Measurements from ENCODE around the gene NCK2. TPM values are rescaled to one million over a fixed set of nuclear protein-coding genes. Genes with fewer than 3 reads are reported as not detected.

NCK2 gene
- total and polyA plus RNA-seq, 12 donors: 18.5 to 45.1 (median 29.0) TPM

DNA sequence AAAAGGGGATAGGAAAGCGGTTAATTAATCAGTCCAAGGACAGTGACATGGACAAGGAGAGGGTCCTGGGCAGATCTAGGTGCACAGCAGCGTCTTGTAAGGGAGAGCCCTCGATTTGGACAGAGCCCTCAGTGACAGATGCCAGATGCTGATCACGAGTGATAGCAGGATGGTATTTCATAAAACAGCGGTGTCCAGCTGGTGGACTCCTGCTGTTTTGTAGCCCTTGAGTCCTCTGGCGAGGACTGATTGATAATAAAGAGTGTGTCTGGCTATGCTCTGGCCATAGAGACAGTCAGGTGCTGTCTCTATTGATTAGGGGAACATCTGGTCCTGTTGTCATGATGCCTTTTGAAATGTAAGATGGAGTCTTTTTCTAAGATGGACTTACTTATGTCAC, 180.7 kb downstream of the NCK2 start:
- ATAC-seq: no peak

DNA sequence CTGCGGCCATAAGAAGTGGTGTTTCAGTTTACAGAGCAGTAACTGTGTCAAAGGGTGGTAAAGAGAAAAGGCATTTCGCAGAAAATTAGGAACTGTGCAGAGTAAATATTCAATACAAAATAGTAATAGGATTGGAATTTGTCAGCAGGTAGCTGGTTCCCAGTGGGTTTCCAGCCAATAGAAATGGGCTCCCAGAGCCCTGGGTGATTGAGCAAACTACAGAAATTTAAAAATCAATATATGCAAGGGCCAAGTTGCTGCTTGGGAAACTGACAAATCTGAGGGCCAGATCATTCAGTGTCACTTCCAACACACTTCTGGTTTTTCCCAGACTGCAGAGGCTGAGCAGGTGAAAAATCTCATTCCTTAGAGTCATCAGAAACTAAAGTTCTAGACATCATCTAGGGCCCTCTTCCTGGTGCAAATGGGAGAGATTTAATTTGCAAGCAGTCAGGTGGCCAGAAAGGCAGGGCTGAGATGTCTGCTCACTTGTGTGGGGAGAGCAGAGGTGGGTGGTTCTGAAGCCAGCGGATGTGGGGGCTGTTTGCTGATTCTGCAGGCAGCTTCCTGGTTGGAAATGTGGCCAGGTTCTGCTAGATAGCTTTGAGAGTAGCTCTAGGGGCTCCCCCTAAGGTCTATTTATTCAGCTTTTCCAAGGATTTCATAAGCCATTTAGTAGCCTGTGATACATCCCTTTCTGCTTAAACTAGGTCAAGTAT, 182.4 kb downstream of the NCK2 start:
- Histone ChIP-seq H3K27me3 (no peaks in the 10 kb centered on the region), H3K9me3 (peaks cover 0 to 3% (median 0%) of the 10 kb centered on the region in 11 donors), H3K36me3 (no peaks in the 10 kb centered on the region), H3K4me3 (no peak overlapping the region), H3K27ac (peak overlapping the region in 4 of 10 donors; percentile 10 to 66 (median 50)), H3K4me1 (peaks cover 0 to 36% (median 24%) of the 10 kb centered on the region in 9 donors)
- DNase-seq (peak in 1 of 2 donors; percentile 53), ATAC-seq (peak in 6 of 8 donors; percentile 58 to 90 (median 80))
- WGBS, 2 donors: 82 to 85% methylated on average over 3 of the region's 3 CpGs
- intact Hi-C loops (cut with DNase I): loop anchor here in 4 of 10 donors (5.0 to 10.0 kb wide), 5 partner anchors 85 to 532 kb away; partner anchors contain the start of gene FHL2 (in 1 of the 4)
- TF ChIP-seq, protein P1, sequence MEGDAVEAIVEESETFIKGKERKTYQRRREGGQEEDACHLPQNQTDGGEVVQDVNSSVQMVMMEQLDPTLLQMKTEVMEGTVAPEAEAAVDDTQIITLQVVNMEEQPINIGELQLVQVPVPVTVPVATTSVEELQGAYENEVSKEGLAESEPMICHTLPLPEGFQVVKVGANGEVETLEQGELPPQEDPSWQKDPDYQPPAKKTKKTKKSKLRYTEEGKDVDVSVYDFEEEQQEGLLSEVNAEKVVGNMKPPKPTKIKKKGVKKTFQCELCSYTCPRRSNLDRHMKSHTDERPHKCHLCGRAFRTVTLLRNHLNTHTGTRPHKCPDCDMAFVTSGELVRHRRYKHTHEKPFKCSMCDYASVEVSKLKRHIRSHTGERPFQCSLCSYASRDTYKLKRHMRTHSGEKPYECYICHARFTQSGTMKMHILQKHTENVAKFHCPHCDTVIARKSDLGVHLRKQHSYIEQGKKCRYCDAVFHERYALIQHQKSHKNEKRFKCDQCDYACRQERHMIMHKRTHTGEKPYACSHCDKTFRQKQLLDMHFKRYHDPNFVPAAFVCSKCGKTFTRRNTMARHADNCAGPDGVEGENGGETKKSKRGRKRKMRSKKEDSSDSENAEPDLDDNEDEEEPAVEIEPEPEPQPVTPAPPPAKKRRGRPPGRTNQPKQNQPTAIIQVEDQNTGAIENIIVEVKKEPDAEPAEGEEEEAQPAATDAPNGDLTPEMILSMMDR (IDR thresholded peaks at IDR 0.05): no peak

More for the DNA sequence above, 180.7 kb downstream of the NCK2 start:
- Histone ChIP-seq H3K27me3 (no peaks in the 10 kb centered on the region), H3K36me3 (no peaks in the 10 kb centered on the region), H3K27ac (no peak overlapping the region), H3K4me3 (no peak overlapping the region), H3K4me1 (peaks cover 0 to 36% (median 24%) of the 10 kb centered on the region in 9 donors), H3K9me3 (peaks cover 0 to 14% (median 0%) of the 10 kb centered on the region in 11 donors)
- TF ChIP-seq, protein P1 (IDR thresholded peaks at IDR 0.05): no peak
- intact Hi-C loops (cut with DNase I): loop anchor here in 4 of 10 donors (5.0 to 10.0 kb wide), 5 partner anchors 87 to 531 kb away; partner anchors contain the start of gene FHL2 (in 1 of the 4)
- WGBS, 2 donors: 87 to 91% methylated on average over 6 of the region's 6 CpGs
- DNase-seq: no peak

DNA sequence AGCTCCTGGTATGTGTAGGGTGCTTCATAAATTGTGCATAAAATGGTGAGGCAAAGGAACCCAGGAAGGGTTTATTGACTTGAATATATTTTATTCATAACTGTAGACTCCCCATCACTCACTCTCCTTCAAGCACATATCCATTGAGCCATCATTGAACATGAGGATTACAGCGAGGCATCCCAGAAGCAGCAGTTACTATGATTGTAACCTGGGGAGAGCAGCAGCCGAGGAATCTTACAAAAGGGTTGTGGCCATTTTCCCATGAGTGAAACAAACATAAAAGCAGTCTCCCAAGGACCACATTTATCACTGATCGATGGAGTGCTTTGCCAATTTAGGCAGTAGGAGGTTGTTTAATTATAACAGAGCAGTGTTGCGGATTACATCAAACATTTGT, 183.4 kb downstream of the NCK2 start:
- Histone ChIP-seq H3K27ac (peak overlapping the region in 2 of 10 donors; percentile 47 to 66), H3K4me1 (peaks cover 0 to 42% (median 24%) of the 10 kb centered on the region in 9 donors), H3K36me3 (no peaks in the 10 kb centered on the region), H3K9me3 (no peaks in the 10 kb centered on the region), H3K4me3 (no peak overlapping the region), H3K27me3 (no peaks in the 10 kb centered on the region)
- intact Hi-C loops (cut with DNase I): loop anchor here in 4 of 10 donors (5.0 to 10.0 kb wide), 5 partner anchors 84 to 533 kb away; partner anchors contain the start of gene FHL2 (in 1 of the 4)
- no peak for DNase-seq
- WGBS, 2 donors: 88 to 97% methylated on average over 4 of the region's 4 CpGs
- ATAC-seq: no peak
- TF ChIP-seq, protein P1 (IDR thresholded peaks at IDR 0.05): no peak

DNA sequence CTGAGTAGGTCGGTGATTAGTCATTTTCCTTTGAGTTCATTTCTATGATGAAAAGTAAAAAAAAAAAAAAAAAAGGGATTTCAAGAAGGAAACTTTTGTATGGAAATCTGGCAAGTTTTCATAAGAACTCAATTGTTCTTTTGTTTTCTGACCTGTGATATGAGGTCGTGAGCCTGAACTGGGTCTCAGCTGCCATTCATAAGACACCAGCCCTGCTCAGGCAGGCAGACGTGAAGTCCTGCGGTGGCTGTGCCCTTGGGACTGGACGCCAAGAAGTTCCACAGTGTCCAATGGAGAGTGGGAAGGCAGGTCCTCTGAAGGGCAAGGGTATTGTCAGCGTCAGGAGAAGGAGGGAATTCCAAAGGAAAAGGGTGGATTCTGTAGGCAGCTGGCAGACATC, 183.9 kb downstream of the NCK2 start:
- TF ChIP-seq, protein P1 (IDR thresholded peaks at IDR 0.05): no peak
- WGBS, 2 donors: 65 to 74% methylated on average over 6 of the region's 6 CpGs
- peaks cover 0 to 42% (median 24%) of the 10 kb centered on the region in 9 donors for H3K4me1 ChIP-seq
- DNase-seq: no peak
- ATAC-seq: peak in 6 of 8 donors; percentile 28 to 72 (median 66)
- intact Hi-C loops (cut with DNase I): loop anchor here in 4 of 10 donors (5.0 to 10.0 kb wide), 5 partner anchors 84 to 534 kb away; partner anchors contain the start of gene FHL2 (in 1 of the 4)
- H3K27me3 ChIP-seq: no peaks in the 10 kb centered on the region
- H3K36me3 ChIP-seq: no peaks in the 10 kb centered on the region
- peaks cover 0 to under 1% (median 0%) of the 10 kb centered on the region in 11 donors for H3K9me3 ChIP-seq
- H3K4me3 ChIP-seq: no peak overlapping the region
- H3K27ac ChIP-seq: peak overlapping the region in 4 of 10 donors; percentile 4 to 27 (median 24)

Measured in heart right ventricle (tissue), 16 donors.